Neural progenitor cell (in vitro differentiated cells): Measurements from ENCODE around the gene LRRC51. TPM values are rescaled to one million over a fixed set of nuclear protein-coding genes. Genes with fewer than 3 reads are reported as not detected.

Experiments
- DNase-seq: peaks from one replicate; pipeline ENCODE4 v3.0.0-alpha.2; 2016; ENCODE audit warnings: low spot score
- H2AFZ ChIP-seq: fragments of 200-600 bp; sonication (generic); replicated peaks from 2 replicates; pipeline ENCODE4 v1.6.1; 2016; ENCODE audit warnings: antibody characterized with exemption
- H3F3A ChIP-seq: fragments of 200-600 bp; sonication (generic); 2 replicates; pipeline ENCODE4 v1.6.1; 2016; ENCODE audit warnings: antibody characterized with exemption, low read depth
- H3K27ac ChIP-seq: fragments of 200-600 bp; sonication (generic); 2 replicates; pipeline ENCODE4 v1.5.1; 2016; ENCODE audit warnings: mild to moderate bottlenecking
- H3K27me3 ChIP-seq: fragments of 200-600 bp; sonication (generic); 2 replicates; pipeline ENCODE4 v1.6.1; 2016; ENCODE audit warnings: mild to moderate bottlenecking, moderate library complexity
- H3K36me3 ChIP-seq: fragments of 200-600 bp; sonication (generic); 2 replicates; pipeline ENCODE4 v1.5.1; 2016
- H3K4me1 ChIP-seq: fragments of 200-600 bp; sonication (generic); 2 replicates; pipeline ENCODE4 v1.6.1; 2016; ENCODE audit warnings: mixed run types
- H3K4me2 ChIP-seq: fragments of 200-600 bp; sonication (generic); 2 replicates; pipeline ENCODE4 v1.6.1; 2016
- H3K4me3 ChIP-seq: fragments of 200-600 bp; sonication (generic); 2 replicates; pipeline ENCODE4 v1.5.1; 2016
- H3K79me2 ChIP-seq: fragments of 200-600 bp; sonication (generic); 2 replicates; pipeline ENCODE4 v1.6.1; 2016; ENCODE audit warnings: low read depth
- H3K9ac ChIP-seq: fragments of 200-600 bp; sonication (generic); 2 replicates; pipeline ENCODE4 v1.6.1; 2016
- H3K9me3 ChIP-seq: fragments of 200-600 bp; sonication (generic); 2 replicates; pipeline ENCODE4 v1.5.1; 2016; ENCODE audit warnings: low read depth
- H4K20me1 ChIP-seq: fragments of 200-600 bp; sonication (generic); 2 replicates; pipeline ENCODE4 v1.6.1; 2016; ENCODE audit warnings: low read depth
- H3K27ac Mint-ChIP-seq: 3 replicates; pipeline ENCODE4 v1.8.0; 2021; ENCODE audit warnings: mixed read lengths
- H3K27me3 Mint-ChIP-seq: 2 replicates; pipeline ENCODE4 v1.8.0; 2022; ENCODE audit warnings: low read depth, mild to moderate bottlenecking, inconsistent platforms, moderate library complexity, mixed read lengths; ENCODE audit not compliant: insufficient read depth
- H3K36me3 Mint-ChIP-seq: 3 replicates; pipeline ENCODE4 v1.8.0; 2021; ENCODE audit warnings: mixed read lengths
- H3K4me1 Mint-ChIP-seq: 3 replicates; pipeline ENCODE4 v1.8.0; 2021; ENCODE audit warnings: mixed read lengths
- H3K4me3 Mint-ChIP-seq: 3 replicates; pipeline ENCODE4 v1.8.0; 2021; ENCODE audit warnings: mild to moderate bottlenecking, moderate library complexity, mixed read lengths
- H3K9me3 Mint-ChIP-seq: 3 replicates; pipeline ENCODE4 v1.8.0; 2020; ENCODE audit warnings: mixed read lengths
- EZH2 ChIP-seq: fragments of 200-600 bp; sonication (generic); IDR thresholded peaks from 2 replicates; pipeline ENCODE4 v1.6.1; 2017; ENCODE audit warnings: antibody characterized with exemption, mild to moderate bottlenecking, moderate library complexity
- EZH2phosphoT487 ChIP-seq: fragments of 200-600 bp; sonication (generic); IDR thresholded peaks from 2 replicates; pipeline ENCODE4 v1.6.1; 2017; ENCODE audit warnings: antibody characterized with exemption
- total RNA-seq: library from RNA; depleted of rRNA; stranded (reverse); fragments of >200 nt; gene quantifications from 2 replicates; pipeline ENCODE4 v1.2.3, GENCODE V29; 2015; ENCODE audit warnings: low replicate concordance
- TF ChIP-seq, protein P1 (sequence below): fragments of 200-600 bp; sonication (generic); IDR thresholded peaks from 2 replicates; pipeline ENCODE4 v1.5.1; 2017; ENCODE audit warnings: antibody characterized with exemption, mild to moderate bottlenecking

LRRC51 gene
- total RNA-seq, result 10.5 and 15.0 TPM in 2 replicates

GRCh38 chr11:72080326-72081183, at the start of gene LRRC51, which contains the start of gene NUMA1:
TSS of gene LRRC51 (plus strand) at chr11:72080850. CDS start at chr11:72089084, 8,234 bp downstream.
TSS of gene NUMA1 (minus strand) at chr11:72080542. CDS start at chr11:72035943, 44,599 bp downstream.
- Mint-ChIP-seq H3K27me3 (peaks cover 2% of the 10 kb centered on the region), H3K27ac (peak within 1 kb of the TSS; percentile 100), H3K4me1 (peaks cover 33% of the 10 kb centered on the region), H3K9me3 (no peaks in the 10 kb centered on the region), H3K4me3 (peak within 1 kb of the TSS; percentile 90), H3K36me3 (peaks cover 3% of the 10 kb centered on the region)
- Histone ChIP-seq H3K79me2 (peaks cover 46% of the 10 kb centered on the region), H3K36me3 (no peaks in the 10 kb centered on the region), H3K4me1 (peaks cover 16% of the 10 kb centered on the region), H2AFZ (peak within 1 kb of the TSS; percentile 43), H3K27ac (peak within 1 kb of the TSS; percentile 80), H3K27me3 (no peaks in the 10 kb centered on the region), H3K9me3 (no peaks in the 10 kb centered on the region), H4K20me1 (peaks cover 36% of the 10 kb centered on the region), H3F3A (peaks cover 18% of the 10 kb centered on the region), H3K4me3 (peak within 1 kb of the TSS; percentile 85), H3K9ac (peak within 1 kb of the TSS; percentile 41), H3K4me2 (peak within 1 kb of the TSS; percentile 81)
- TF ChIP-seq EZH2phosphoT487, result no peak
- no peak for TF ChIP-seq EZH2
- TF ChIP-seq, protein P1, sequence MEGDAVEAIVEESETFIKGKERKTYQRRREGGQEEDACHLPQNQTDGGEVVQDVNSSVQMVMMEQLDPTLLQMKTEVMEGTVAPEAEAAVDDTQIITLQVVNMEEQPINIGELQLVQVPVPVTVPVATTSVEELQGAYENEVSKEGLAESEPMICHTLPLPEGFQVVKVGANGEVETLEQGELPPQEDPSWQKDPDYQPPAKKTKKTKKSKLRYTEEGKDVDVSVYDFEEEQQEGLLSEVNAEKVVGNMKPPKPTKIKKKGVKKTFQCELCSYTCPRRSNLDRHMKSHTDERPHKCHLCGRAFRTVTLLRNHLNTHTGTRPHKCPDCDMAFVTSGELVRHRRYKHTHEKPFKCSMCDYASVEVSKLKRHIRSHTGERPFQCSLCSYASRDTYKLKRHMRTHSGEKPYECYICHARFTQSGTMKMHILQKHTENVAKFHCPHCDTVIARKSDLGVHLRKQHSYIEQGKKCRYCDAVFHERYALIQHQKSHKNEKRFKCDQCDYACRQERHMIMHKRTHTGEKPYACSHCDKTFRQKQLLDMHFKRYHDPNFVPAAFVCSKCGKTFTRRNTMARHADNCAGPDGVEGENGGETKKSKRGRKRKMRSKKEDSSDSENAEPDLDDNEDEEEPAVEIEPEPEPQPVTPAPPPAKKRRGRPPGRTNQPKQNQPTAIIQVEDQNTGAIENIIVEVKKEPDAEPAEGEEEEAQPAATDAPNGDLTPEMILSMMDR, result no peak
- DNase-seq, result peak; percentile 100

DNA sequence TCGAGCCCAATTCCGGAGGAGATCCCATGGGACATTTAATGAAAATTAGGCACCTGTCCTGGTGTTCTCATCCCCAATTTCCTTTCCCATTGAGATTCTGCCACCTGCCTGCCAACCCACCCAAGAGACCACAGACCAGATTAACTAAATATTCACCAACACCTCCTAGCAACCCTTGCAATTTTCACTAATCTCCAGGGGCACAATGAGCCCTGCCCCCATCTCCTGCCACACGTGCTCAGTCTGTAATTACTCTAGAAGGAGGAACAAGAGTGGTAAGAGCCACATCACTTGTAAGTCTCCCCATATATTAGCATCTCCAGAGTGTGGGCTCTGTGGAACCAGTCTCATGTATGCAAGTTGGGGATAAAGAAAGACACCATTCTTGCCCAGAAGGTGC, 44.0 kb upstream of the LRRC51 start:
- H3F3A ChIP-seq, result peaks cover 34% of the 10 kb centered on the region
- H3K4me2 ChIP-seq, result no peak overlapping the region
- H4K20me1 ChIP-seq, result peaks cover 28% of the 10 kb centered on the region

DNA sequence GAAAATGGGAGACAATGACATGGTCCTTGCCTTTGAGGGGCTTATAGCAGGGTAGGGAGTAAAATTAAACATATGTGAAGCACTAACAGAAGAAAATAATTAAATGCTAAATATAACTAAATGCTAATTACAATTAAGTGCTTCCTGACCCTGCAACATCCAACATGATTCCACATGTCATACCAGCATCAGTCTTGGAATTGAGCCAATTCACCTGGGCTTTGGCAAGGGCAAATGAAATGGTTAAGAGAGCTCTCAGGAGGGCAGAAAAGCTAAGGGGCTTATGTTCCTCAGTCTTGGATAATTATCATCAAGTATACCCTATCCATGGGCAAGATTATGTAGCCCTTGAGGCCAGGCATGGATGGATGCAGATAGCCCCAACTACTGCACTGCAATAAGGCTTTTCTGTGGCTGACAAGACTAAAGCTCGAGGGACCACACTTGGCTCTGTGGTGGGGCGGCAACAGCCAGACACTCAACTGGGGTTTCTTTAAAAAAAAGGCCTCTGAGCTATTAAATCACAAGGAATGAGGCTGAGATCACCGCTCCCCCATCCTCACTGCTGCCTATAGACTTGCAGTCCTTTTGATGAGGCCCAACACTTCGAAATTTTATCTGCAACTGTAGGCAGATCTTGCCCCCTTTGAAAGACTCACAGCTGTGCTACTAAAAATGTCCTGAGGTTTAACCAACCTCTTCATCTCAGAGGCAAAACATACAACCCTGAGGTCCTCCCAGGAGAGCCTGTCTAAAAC, 42.9 kb upstream of the LRRC51 start:
- Mint-ChIP-seq H3K27ac (no peak overlapping the region), H3K4me3 (no peak overlapping the region), H3K9me3 (no peaks in the 10 kb centered on the region), H3K4me1 (peaks cover 11% of the 10 kb centered on the region), H3K27me3 (no peaks in the 10 kb centered on the region), H3K36me3 (peaks cover 8% of the 10 kb centered on the region)
- TF ChIP-seq, protein P1, result no peak
- TF ChIP-seq EZH2, result no peak
- no peak for TF ChIP-seq EZH2phosphoT487
- Histone ChIP-seq H2AFZ (no peak overlapping the region), H3K27ac (peak overlapping the region; percentile 90), H3K4me1 (peaks cover 45% of the 10 kb centered on the region), H3K9ac (no peak overlapping the region), H3K79me2 (peaks cover 87% of the 10 kb centered on the region), H3K4me3 (no peak overlapping the region), H4K20me1 (peaks cover 19% of the 10 kb centered on the region), H3F3A (peaks cover 41% of the 10 kb centered on the region), H3K9me3 (no peaks in the 10 kb centered on the region), H3K27me3 (no peaks in the 10 kb centered on the region), H3K4me2 (peak overlapping the region; percentile 78), H3K36me3 (no peaks in the 10 kb centered on the region)
- no peak for DNase-seq

More for the DNA sequence above, 44.0 kb upstream of the LRRC51 start:
- H3K27me3 ChIP-seq, result no peaks in the 10 kb centered on the region
- TF ChIP-seq EZH2, result no peak
- TF ChIP-seq, protein P1, result no peak
- no peak for TF ChIP-seq EZH2phosphoT487
- no peaks in the 10 kb centered on the region for H3K27me3 Mint-ChIP-seq
- peaks cover 90% of the 10 kb centered on the region for H3K79me2 ChIP-seq
- H2AFZ ChIP-seq, result no peak overlapping the region
- no peak overlapping the region for H3K27ac Mint-ChIP-seq
- no peak overlapping the region for H3K4me3 Mint-ChIP-seq
- H3K9me3 ChIP-seq, result no peaks in the 10 kb centered on the region
- no peaks in the 10 kb centered on the region for H3K36me3 ChIP-seq
- DNase-seq, result no peak
- no peak overlapping the region for H3K4me3 ChIP-seq
- no peak overlapping the region for H3K9ac ChIP-seq
- peaks cover 37% of the 10 kb centered on the region for H3K4me1 ChIP-seq
- H3K9me3 Mint-ChIP-seq, result no peaks in the 10 kb centered on the region
- H3K27ac ChIP-seq, result no peak overlapping the region
- peaks cover 8% of the 10 kb centered on the region for H3K36me3 Mint-ChIP-seq
- H3K4me1 Mint-ChIP-seq, result peaks cover 11% of the 10 kb centered on the region
